Right lobe of liver (tissue), 4 donors: Measurements from ENCODE around the gene SLC30A1.
"Not testable (repeated sequence)": the region's sequence is repeated elsewhere in the genome, so short reads cannot be mapped to it uniquely, and the experiment has no call there.

Source experiments
- POLR2A ChIP-seq: fragments of 450-650 bp; IDR thresholded peaks from one replicate; pipeline ENCODE4 v1.6.1; 2017; ENCODE audit warnings: antibody characterized with exemption, mild to moderate bottlenecking
- TF ChIP-seq, protein P1 (sequence below), 4 donors: fragments of 200-600 bp in 3 of 4; fragments of 450-650 bp in 1 of 4; IDR thresholded peaks; one replicate each; pipeline versions ENCODE4 v1.5.1 to v1.8.0; 2016 to 2022; ENCODE audit warnings: antibody characterized with exemption in 4 of 4, mild to moderate bottlenecking in 2 of 4
- donor health status: DM: no; HTN: no; CAD: no.
- donor health status: DM: no; HTN: no; CAD: no.
- donor health status: DM: no; HTN: yes; CAD: no.

DNA sequence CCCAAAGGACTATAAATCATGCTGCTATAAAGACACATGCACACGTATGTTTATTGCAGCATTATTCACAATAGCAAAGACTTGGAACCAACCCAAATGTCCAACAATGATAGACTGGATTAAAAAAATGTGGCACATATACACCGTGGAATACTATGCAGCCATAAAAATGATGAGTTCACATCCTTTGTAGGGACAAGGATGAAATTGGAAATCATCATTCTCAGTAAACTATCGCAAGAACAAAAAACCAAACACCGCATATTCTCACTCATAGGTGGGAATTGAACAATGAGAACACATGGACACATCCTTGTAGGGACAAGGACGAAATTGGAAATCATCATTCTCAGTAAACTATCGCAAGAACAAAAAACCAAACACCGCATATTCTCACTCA is 46.9 kb upstream of the SLC30A1 start:
- TF ChIP-seq POLR2A: not testable (repeated sequence)
- TF ChIP-seq, protein P1, sequence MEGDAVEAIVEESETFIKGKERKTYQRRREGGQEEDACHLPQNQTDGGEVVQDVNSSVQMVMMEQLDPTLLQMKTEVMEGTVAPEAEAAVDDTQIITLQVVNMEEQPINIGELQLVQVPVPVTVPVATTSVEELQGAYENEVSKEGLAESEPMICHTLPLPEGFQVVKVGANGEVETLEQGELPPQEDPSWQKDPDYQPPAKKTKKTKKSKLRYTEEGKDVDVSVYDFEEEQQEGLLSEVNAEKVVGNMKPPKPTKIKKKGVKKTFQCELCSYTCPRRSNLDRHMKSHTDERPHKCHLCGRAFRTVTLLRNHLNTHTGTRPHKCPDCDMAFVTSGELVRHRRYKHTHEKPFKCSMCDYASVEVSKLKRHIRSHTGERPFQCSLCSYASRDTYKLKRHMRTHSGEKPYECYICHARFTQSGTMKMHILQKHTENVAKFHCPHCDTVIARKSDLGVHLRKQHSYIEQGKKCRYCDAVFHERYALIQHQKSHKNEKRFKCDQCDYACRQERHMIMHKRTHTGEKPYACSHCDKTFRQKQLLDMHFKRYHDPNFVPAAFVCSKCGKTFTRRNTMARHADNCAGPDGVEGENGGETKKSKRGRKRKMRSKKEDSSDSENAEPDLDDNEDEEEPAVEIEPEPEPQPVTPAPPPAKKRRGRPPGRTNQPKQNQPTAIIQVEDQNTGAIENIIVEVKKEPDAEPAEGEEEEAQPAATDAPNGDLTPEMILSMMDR (IDR thresholded peaks at IDR 0.05): not testable (repeated sequence)
